ENCODE data around the gene MACROD2.

MACROD2 gene

DNA sequence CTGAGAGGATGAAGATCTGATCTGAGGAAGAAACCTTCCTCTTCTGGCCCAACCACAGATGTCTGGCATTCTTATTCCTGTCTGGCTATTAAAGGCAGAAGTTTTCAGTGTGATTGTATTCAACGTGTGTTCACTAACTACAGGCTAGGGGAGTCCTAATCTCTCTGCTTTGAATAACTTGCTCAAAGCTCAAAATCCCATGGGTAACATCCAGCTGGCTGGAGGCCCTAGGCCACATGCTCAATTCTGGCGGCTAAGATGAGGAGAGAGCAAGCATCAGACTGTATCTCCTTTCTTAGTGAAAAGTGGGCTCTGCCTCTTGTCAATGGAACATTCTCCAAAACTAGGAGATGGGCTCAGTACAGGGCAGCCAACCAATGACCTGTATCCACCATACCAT is 2099.9 kb downstream of the MACROD2 start:
- Histone ChIP-seq H3K9me3 (no peaks in the 10 kb centered on the region), H3K27ac (no peak overlapping the region), H3K4me1 (ENCODE audit: control insufficient read depth in 1 of 2, insufficient read depth in 1 of 2, low read depth in 1 of 2, low read length in 1 of 2) (no peaks in the 10 kb centered on the region), H3K36me3 (no peaks in the 10 kb centered on the region), H3K27me3 (no peaks in the 10 kb centered on the region), H3K4me3 (ENCODE audit: low read depth in 1 of 2, low read length in 1 of 2) (no peak overlapping the region)
- TF ChIP-seq, protein P1, sequence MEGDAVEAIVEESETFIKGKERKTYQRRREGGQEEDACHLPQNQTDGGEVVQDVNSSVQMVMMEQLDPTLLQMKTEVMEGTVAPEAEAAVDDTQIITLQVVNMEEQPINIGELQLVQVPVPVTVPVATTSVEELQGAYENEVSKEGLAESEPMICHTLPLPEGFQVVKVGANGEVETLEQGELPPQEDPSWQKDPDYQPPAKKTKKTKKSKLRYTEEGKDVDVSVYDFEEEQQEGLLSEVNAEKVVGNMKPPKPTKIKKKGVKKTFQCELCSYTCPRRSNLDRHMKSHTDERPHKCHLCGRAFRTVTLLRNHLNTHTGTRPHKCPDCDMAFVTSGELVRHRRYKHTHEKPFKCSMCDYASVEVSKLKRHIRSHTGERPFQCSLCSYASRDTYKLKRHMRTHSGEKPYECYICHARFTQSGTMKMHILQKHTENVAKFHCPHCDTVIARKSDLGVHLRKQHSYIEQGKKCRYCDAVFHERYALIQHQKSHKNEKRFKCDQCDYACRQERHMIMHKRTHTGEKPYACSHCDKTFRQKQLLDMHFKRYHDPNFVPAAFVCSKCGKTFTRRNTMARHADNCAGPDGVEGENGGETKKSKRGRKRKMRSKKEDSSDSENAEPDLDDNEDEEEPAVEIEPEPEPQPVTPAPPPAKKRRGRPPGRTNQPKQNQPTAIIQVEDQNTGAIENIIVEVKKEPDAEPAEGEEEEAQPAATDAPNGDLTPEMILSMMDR (IDR thresholded peaks at IDR 0.05) = no peak

DNA sequence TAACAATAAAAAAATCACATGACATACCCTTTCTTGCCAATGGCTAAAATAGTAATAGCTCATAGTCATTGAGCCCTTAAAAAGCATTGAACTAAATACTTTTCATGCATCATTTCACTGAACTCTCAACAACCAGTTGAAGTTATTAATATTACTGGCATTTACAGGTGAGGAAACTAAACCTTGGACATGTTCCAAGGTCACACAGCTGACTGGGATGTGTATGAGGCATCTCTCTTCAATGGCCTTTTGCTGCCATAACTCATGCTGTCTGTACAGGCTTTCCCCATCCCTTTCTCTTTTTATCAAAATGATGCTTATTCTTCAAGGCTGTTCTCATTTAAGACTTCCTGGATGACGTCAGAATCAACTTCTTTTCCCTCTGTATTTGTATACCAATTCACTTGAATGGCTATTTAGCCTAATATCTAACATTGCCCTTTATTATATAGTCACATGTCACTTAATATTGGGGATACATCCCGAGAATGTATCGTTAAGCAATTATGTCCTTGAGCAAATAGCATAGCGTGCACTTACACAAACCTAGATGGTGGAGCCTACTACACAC is 2101.5 kb downstream of the MACROD2 start:
- Histone ChIP-seq H3K27ac (no peak overlapping the region), H3K36me3 (no peaks in the 10 kb centered on the region), H3K4me1 (ENCODE audit: control insufficient read depth in 1 of 2, insufficient read depth in 1 of 2, low read depth in 1 of 2, low read length in 1 of 2) (no peaks in the 10 kb centered on the region), H3K4me3 (ENCODE audit: low read depth in 1 of 2, low read length in 1 of 2) (no peak overlapping the region), H3K9me3 (no peaks in the 10 kb centered on the region), H3K27me3 (no peaks in the 10 kb centered on the region)
- TF ChIP-seq, protein P1 (IDR thresholded peaks at IDR 0.05) = no peak

DNA sequence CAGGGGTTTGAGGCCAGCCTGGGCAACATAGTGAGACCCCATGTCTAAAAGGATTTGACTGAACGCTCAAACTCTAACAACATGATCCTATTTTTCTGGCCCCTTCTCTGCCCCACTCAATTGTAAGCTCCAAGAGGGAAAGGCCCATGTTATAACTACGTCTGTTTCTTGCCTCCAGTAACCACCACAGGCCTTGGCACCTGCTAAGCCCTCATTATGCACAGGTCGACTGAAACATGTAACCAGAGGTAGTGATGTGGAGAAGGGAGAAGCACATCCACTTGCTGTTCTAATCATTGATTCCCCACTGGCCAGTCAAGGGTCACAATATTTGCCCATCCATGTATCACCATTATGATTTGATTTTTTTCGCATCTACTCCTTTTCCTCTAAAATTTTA is 2102.5 kb downstream of the MACROD2 start:
- no peaks in the 10 kb centered on the region for H3K36me3 ChIP-seq
- H3K4me1 ChIP-seq (ENCODE audit: control insufficient read depth in 1 of 2, insufficient read depth in 1 of 2, low read depth in 1 of 2, low read length in 1 of 2) = no peaks in the 10 kb centered on the region
- no peak overlapping the region for H3K4me3 ChIP-seq (ENCODE audit: low read depth in 1 of 2, low read length in 1 of 2)
- H3K27me3 ChIP-seq = no peaks in the 10 kb centered on the region
- TF ChIP-seq, protein P1 (IDR thresholded peaks at IDR 0.05) = no peak
- H3K27ac ChIP-seq = no peak overlapping the region
- H3K9me3 ChIP-seq = no peaks in the 10 kb centered on the region

DNA sequence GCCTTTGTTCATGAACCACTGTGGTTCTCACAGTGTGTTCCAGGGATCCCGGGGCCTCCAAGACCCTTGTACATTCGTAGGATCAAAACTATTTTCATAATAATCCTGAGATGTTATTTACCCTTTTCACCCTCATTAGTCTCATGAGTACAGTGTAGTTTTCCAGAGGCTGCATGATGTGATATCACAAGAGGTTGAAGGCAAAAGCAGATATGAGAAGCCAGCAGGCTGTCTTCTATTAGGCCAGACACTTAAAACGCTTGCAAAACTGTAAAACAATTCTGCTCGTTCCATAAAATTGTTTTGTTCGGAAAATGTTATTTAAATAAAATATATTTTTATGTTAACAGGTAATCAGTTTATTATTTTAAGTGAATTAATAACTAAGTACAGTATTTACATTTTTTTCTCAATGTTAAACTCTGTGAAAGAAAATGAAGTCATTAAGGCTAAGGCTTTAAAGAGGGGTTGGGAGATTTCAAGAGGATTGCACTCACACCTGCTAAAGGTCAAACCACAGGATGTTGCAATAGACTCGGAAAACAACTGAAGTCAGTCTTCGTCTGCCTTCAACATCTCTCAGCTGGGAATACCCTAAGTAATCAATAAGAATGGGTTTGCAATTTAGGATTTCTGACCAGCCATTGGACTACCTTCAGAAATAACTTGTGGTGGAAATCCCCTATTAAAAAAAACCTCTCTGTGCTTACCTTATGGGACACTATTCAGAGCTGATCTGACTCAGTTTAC is 2103.7 kb downstream of the MACROD2 start:
- no peaks in the 10 kb centered on the region for H3K27me3 ChIP-seq
- no peaks in the 10 kb centered on the region for H3K4me1 ChIP-seq (ENCODE audit: control insufficient read depth in 1 of 2, insufficient read depth in 1 of 2, low read depth in 1 of 2, low read length in 1 of 2)
- no peak overlapping the region for H3K27ac ChIP-seq

DNA sequence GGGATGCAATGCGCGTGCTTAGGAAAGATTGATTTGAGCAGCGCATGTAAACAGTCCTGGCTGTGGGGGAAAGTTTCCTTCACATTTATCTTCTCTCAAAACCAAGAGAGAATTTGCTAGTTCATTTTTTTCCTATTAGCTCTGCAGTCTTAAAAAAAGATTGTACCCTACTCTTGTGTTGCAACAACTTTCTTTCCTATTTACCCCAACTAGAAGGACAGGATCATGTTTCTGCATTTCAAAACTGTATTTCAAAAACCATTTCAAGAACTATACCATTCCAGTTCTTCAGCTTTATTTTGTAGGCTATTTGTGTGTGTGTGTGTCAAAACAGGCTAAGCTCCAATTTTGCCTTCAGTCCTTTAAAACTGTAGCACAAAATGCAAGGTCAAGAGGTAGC is 2104.8 kb downstream of the MACROD2 start:
- Histone ChIP-seq H3K4me3 (ENCODE audit: low read depth in 1 of 2, low read length in 1 of 2) (no peak overlapping the region), H3K27me3 (no peaks in the 10 kb centered on the region), H3K27ac (no peak overlapping the region), H3K36me3 (no peaks in the 10 kb centered on the region), H3K9me3 (no peaks in the 10 kb centered on the region), H3K4me1 (ENCODE audit: control insufficient read depth in 1 of 2, insufficient read depth in 1 of 2, low read depth in 1 of 2, low read length in 1 of 2) (no peaks in the 10 kb centered on the region)
- TF ChIP-seq, protein P1 (IDR thresholded peaks at IDR 0.05) = no peak

More for the DNA sequence above, 2103.7 kb downstream of the MACROD2 start:
- TF ChIP-seq, protein P1 (IDR thresholded peaks at IDR 0.05) = no peak
- no peaks in the 10 kb centered on the region for H3K36me3 ChIP-seq
- H3K4me3 ChIP-seq (ENCODE audit: low read depth in 1 of 2, low read length in 1 of 2) = no peak overlapping the region
- no peaks in the 10 kb centered on the region for H3K9me3 ChIP-seq
